ENCODE data around the gene CSDE1.

The CSDE1 gene

GRCh38 chr1:114728553-114728952 is 29.2 kb downstream of the CSDE1 start:
- no peak overlapping the region for H3K9ac ChIP-seq (ENCODE audit: low read depth, low read length, poor library complexity, severe bottlenecking)
- no peaks in the 10 kb centered on the region for H3K9me3 ChIP-seq (ENCODE audit: insufficient read depth, low read depth, low read length)
- no peak overlapping the region for H2AFZ ChIP-seq (ENCODE audit: low read length)
- no peak overlapping the region for H3K4me3 ChIP-seq (ENCODE audit: low read length, poor library complexity, severe bottlenecking)
- no peaks in the 10 kb centered on the region for H3K27me3 ChIP-seq (ENCODE audit: insufficient read depth, low read length, poor library complexity, severe bottlenecking)
- TF ChIP-seq EZH2phosphoT487 (IDR thresholded peaks at IDR 0.05; ENCODE audit: borderline replicate concordance) (no peak), CTCF (conservative IDR thresholded peaks at IDR 0.05; ENCODE audit: low read length) (no peak)
- no peak overlapping the region for H3K4me2 ChIP-seq (ENCODE audit: low read depth, low read length, poor library complexity, severe bottlenecking)
- no peaks in the 10 kb centered on the region; the same call in 1 of the 2 replicates for H3K79me2 ChIP-seq (ENCODE audit: insufficient read depth, low read length)
- H3K4me1 ChIP-seq (ENCODE audit: insufficient read depth, low read length, poor library complexity, severe bottlenecking): no peaks in the 10 kb centered on the region
- H3F3A ChIP-seq (ENCODE audit: low read depth): no peaks in the 10 kb centered on the region
- H3K9me2 ChIP-seq (replicated peaks; ENCODE audit: low read depth, low read length): no peaks in the 10 kb centered on the region
- H3K36me3 ChIP-seq (ENCODE audit: insufficient read depth, low read length): peaks cover 99% of the 10 kb centered on the region
- peaks cover 13% of the 10 kb centered on the region for H4K20me1 ChIP-seq (ENCODE audit: insufficient read depth, low read length, poor library complexity, severe bottlenecking)

- Histone ChIP-seq H2AFZ (ENCODE audit: low read length) (no peak overlapping the region), H4K20me1 (ENCODE audit: insufficient read depth, low read length, poor library complexity, severe bottlenecking) (peaks cover 7% of the 10 kb centered on the region), H3K9me2 (replicated peaks; ENCODE audit: low read depth, low read length) (no peaks in the 10 kb centered on the region), H3K9ac (ENCODE audit: low read depth, low read length, poor library complexity, severe bottlenecking) (no peak overlapping the region), H3K36me3 (ENCODE audit: insufficient read depth, low read length) (peaks cover 98% of the 10 kb centered on the region), H3K27me3 (ENCODE audit: insufficient read depth, low read length, poor library complexity, severe bottlenecking) (no peaks in the 10 kb centered on the region), H3K9me3 (ENCODE audit: insufficient read depth, low read depth, low read length) (no peaks in the 10 kb centered on the region), H3K79me2 (ENCODE audit: insufficient read depth, low read length) (no peaks in the 10 kb centered on the region; the same call in 1 of the 2 replicates), H3K4me2 (ENCODE audit: low read depth, low read length, poor library complexity, severe bottlenecking) (no peak overlapping the region), H3F3A (ENCODE audit: low read depth) (no peaks in the 10 kb centered on the region), H3K4me1 (ENCODE audit: insufficient read depth, low read length, poor library complexity, severe bottlenecking) (no peaks in the 10 kb centered on the region), H3K4me3 (ENCODE audit: low read length, poor library complexity, severe bottlenecking) (no peak overlapping the region)
- no peak for TF ChIP-seq CTCF (conservative IDR thresholded peaks at IDR 0.05; ENCODE audit: low read length)
- no peak for TF ChIP-seq EZH2phosphoT487 (IDR thresholded peaks at IDR 0.05; ENCODE audit: borderline replicate concordance)
These were observed 32.6 kb downstream of the CSDE1 start for GRCh38 chr1:114725230-114725629.

- H3K9ac ChIP-seq (ENCODE audit: low read depth, low read length, poor library complexity, severe bottlenecking): no peak overlapping the region
- H3K4me3 ChIP-seq (ENCODE audit: low read length, poor library complexity, severe bottlenecking): no peak overlapping the region
- no peaks in the 10 kb centered on the region for H3K9me2 ChIP-seq (replicated peaks; ENCODE audit: low read depth, low read length)
- no peak overlapping the region for H3K4me2 ChIP-seq (ENCODE audit: low read depth, low read length, poor library complexity, severe bottlenecking)
- no peak for TF ChIP-seq CTCF (conservative IDR thresholded peaks at IDR 0.05; ENCODE audit: low read length)
- no peak for TF ChIP-seq EZH2phosphoT487 (IDR thresholded peaks at IDR 0.05; ENCODE audit: borderline replicate concordance)
- H2AFZ ChIP-seq (ENCODE audit: low read length): no peak overlapping the region
- no peaks in the 10 kb centered on the region for H3K4me1 ChIP-seq (ENCODE audit: insufficient read depth, low read length, poor library complexity, severe bottlenecking)
- no peaks in the 10 kb centered on the region; the same call in 1 of the 2 replicates for H3K79me2 ChIP-seq (ENCODE audit: insufficient read depth, low read length)
- H3F3A ChIP-seq (ENCODE audit: low read depth): no peaks in the 10 kb centered on the region; the same call in 1 of the 2 replicates
- no peaks in the 10 kb centered on the region for H3K9me3 ChIP-seq (ENCODE audit: insufficient read depth, low read depth, low read length)
- H3K27me3 ChIP-seq (ENCODE audit: insufficient read depth, low read length, poor library complexity, severe bottlenecking): no peaks in the 10 kb centered on the region
- H4K20me1 ChIP-seq (ENCODE audit: insufficient read depth, low read length, poor library complexity, severe bottlenecking): peaks cover 7% of the 10 kb centered on the region
- peaks cover 98% of the 10 kb centered on the region for H3K36me3 ChIP-seq (ENCODE audit: insufficient read depth, low read length)
These were observed 33.9 kb downstream of the CSDE1 start for GRCh38 chr1:114723915-114724314.
